Tibial nerve (tissue), 4 donors: ENCODE data around the gene CCDC170. TPM values are rescaled to one million over a fixed set of nuclear protein-coding genes. Genes with fewer than 3 reads are reported as not detected.

Source experiments
- DNase-seq, 2 donors: peaks; one replicate each; pipeline ENCODE4 v3.0.0-alpha.2; 2019; ENCODE audit warnings: low spot score in 2 of 2
- H3K27ac ChIP-seq, 4 donors: fragments of 200-600 bp; sonication (generic) in 3 of 4; one replicate each; pipeline ENCODE4 v1.5.1; 2017 to 2019; ENCODE audit warnings: mild to moderate bottlenecking in 1 of 4
- H3K27me3 ChIP-seq, 2 donors: fragments of 200-600 bp; sonication (generic) in 1 of 2; one replicate each; pipeline versions ENCODE4 v1.5.1 to v1.6.0; 2017 to 2019
- H3K36me3 ChIP-seq, 3 donors: fragments of 200-600 bp; sonication (generic); one replicate each; pipeline ENCODE4 v1.5.1; 2018 to 2019
- H3K4me1 ChIP-seq, 4 donors: fragments of 200-600 bp; sonication (generic) in 3 of 4; one replicate each; pipeline ENCODE4 v1.5.1; 2017 to 2019
- H3K4me3 ChIP-seq, 4 donors: fragments of 200-600 bp; sonication (generic) in 3 of 4; one replicate each; pipeline ENCODE4 v1.5.1; 2017 to 2019; ENCODE audit warnings: mild to moderate bottlenecking in 1 of 4, moderate library complexity in 1 of 4
- H3K9me3 ChIP-seq, 4 donors: fragments of 200-600 bp; sonication (generic) in 3 of 4; one replicate each; pipeline ENCODE4 v1.5.1; 2017 to 2019
- CTCF ChIP-seq, 5 experiments: fragments of 200-600 bp in 3 of 5; fragments of 450-650 bp in 2 of 5; sonication (generic) in 3 of 5; IDR thresholded peaks; one replicate each; pipeline ENCODE4 v1.5.1; 2016 to 2019; ENCODE audit warnings: antibody characterized with exemption in 5 of 5, mild to moderate bottlenecking in 3 of 5, moderate library complexity in 2 of 5
- EP300 ChIP-seq, 2 donors: sonication (generic); formaldehyde crosslinking; IDR thresholded peaks; one replicate each; pipeline ENCODE4 v1.6.1; 2017; ENCODE audit warnings: antibody characterized with exemption in 2 of 2, mild to moderate bottlenecking in 1 of 2
- POLR2A ChIP-seq, 2 donors: fragments of 450-650 bp; IDR thresholded peaks; one replicate each; pipeline ENCODE4 v1.6.1; 2017; ENCODE audit warnings: antibody characterized with exemption in 2 of 2, mild to moderate bottlenecking in 2 of 2, moderate library complexity in 2 of 2
- WGBS, 2 donors: methylation state at CpG; one replicate each; pipeline ENCODE4 v1.1.5; 2018; 5-methylcytosine and 5-hydroxymethylcytosine counted together
- total RNA-seq, 4 donors: library from RNA; depleted of rRNA; stranded (reverse); fragments of >200 nt; gene quantifications; one replicate each; pipeline ENCODE4 v1.1.0, GENCODE V29; 2016

The CCDC170 gene
- total RNA-seq, 4 donors from 2014 or later = 0.66 to 3.3 (median 1.4) TPM

DNA sequence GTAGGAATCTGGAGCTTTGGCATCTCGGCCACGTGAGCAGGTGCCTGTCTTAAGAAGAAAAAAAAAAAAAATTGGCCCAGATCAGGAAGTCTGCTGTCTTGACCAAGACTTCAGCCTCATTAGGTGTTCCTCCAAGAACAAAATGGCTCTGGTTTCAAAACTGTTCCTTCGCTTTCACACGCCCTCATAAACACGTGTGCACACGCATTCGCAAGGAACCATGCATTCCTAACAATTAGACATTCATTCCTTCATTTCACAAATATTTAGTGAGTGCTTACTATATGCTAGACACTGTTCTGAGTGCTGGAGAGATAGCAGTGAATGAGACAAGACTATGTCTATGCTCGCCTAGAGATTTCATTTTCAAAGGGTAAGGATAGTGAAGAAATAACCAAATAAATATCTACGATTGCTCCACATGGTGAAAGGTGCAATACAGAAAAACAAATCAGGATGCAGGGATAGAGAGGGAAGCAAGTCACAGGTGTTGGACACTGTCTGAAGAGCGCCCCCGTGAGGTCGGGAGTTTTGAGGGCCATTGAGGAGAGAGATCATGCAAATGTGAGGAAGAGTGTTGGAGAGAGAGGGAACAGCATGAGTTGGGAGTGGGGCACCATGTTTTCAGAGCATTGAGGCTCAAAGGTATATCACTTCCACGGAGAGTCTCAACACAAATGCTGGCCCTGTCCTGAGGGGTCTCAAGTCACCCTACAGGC is 53.3 kb downstream of the CCDC170 start:
- H3K4me3 ChIP-seq = no peak overlapping the region
- H3K9me3 ChIP-seq = peaks cover 0 to 15% (median 0%) of the 10 kb centered on the region in 4 donors
- TF ChIP-seq CTCF (IDR thresholded peaks at IDR 0.05) (no peak), EP300 (IDR thresholded peaks at IDR 0.05) (no peak), POLR2A (IDR thresholded peaks at IDR 0.05) (no peak)
- no peak for DNase-seq
- 83 to 88% methylated on average over 13 of the region's 13 CpGs for WGBS, 2 donors
- peaks cover 0 to 20% (median 0%) of the 10 kb centered on the region in 3 donors for H3K36me3 ChIP-seq
- no peaks in the 10 kb centered on the region for H3K4me1 ChIP-seq
- H3K27me3 ChIP-seq = no peaks in the 10 kb centered on the region
- no peak overlapping the region for H3K27ac ChIP-seq

DNA sequence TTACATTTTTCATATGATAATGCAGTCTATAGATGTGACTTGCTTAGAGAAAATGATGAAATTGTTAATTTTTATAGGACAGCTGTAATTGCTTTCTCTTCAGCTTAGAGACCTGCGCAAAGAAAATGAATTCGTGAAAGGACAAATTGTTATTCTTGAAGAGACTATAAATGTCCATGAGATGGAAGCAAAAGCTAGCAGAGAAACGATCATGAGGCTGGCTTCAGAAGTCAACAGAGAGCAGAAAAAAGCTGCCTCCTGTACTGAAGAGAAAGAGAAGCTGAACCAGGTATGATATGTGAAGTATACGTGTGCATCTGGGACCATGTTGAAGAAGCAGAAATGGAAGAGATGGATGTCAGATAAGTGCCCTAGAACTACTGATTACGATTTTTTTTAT is 54.4 kb downstream of the CCDC170 start:
- TF ChIP-seq EP300 (IDR thresholded peaks at IDR 0.05) (no peak), CTCF (IDR thresholded peaks at IDR 0.05) (no peak), POLR2A (IDR thresholded peaks at IDR 0.05) (no peak)
- Histone ChIP-seq H3K27me3 (no peaks in the 10 kb centered on the region), H3K9me3 (peaks cover 0 to 15% (median 0%) of the 10 kb centered on the region in 4 donors), H3K36me3 (peaks cover 0 to 20% (median 0%) of the 10 kb centered on the region in 3 donors), H3K4me3 (no peak overlapping the region), H3K27ac (no peak overlapping the region), H3K4me1 (peaks cover 0 to 2% (median 0%) of the 10 kb centered on the region in 4 donors)
- no peak for DNase-seq
- WGBS, 2 donors = 78 to 79% methylated on average over 5 of the region's 5 CpGs

DNA sequence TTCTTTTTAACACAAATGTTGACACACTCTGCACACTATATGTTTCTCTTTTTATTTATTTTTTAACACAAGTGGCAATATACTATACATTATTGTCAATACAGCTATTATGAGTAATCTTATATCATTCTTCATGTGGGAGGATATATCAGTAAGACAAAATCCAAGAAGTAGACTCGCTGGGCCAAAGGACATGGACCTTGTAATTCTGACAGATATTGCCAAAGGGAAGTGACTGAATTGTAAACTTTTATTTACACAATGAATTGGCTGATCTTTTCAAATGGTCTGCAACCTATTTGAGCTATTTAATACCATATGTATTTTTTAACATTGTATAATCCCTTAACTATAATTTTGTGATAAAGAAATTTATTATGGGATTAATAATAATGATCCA is 56.0 kb downstream of the CCDC170 start:
- H3K9me3 ChIP-seq = peaks cover 0 to 15% (median 0%) of the 10 kb centered on the region in 4 donors
- WGBS, 2 donors = 84 to 90% methylated on average over 1 of the region's 1 CpG
- no peak for TF ChIP-seq EP300 (IDR thresholded peaks at IDR 0.05)
- no peak for TF ChIP-seq POLR2A (IDR thresholded peaks at IDR 0.05)
- TF ChIP-seq CTCF (IDR thresholded peaks at IDR 0.05) = no peak
- H3K36me3 ChIP-seq = peaks cover 0 to 20% (median 0%) of the 10 kb centered on the region in 3 donors
- peaks cover 0 to 5% (median 0%) of the 10 kb centered on the region in 4 donors for H3K4me1 ChIP-seq
- no peaks in the 10 kb centered on the region for H3K27me3 ChIP-seq
- no peak overlapping the region for H3K27ac ChIP-seq
- DNase-seq = no peak
- H3K4me3 ChIP-seq = no peak overlapping the region

DNA sequence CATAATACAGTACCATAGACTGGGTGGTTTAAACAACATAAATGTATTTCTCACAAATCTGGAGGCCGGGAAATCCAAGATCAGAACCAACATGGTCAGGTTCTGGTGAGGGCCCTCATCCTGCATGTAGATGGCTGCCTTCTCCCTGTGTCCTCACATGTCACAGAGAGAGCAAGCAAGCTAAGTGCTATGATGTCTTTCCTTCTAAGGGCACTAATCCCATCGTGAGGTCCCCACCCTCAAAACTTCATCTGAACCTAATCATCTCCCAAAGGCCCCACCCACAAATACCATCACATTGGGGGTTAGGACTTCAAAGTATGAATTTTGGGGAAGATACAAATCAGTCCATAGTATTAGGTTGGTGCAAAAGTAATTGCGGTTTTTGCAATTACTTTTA is 56.8 kb downstream of the CCDC170 start:
- 98% methylated on average over 3 of the region's 3 CpGs for WGBS, 2 donors
- peaks cover 0 to 5% (median 0%) of the 10 kb centered on the region in 4 donors for H3K4me1 ChIP-seq
- H3K27me3 ChIP-seq = no peaks in the 10 kb centered on the region
- H3K4me3 ChIP-seq = no peak overlapping the region
- DNase-seq = no peak
- H3K27ac ChIP-seq = no peak overlapping the region
- H3K36me3 ChIP-seq = peaks cover 0 to 17% (median 0%) of the 10 kb centered on the region in 3 donors
- TF ChIP-seq POLR2A (IDR thresholded peaks at IDR 0.05) = no peak
- TF ChIP-seq CTCF (IDR thresholded peaks at IDR 0.05) = no peak
- no peak for TF ChIP-seq EP300 (IDR thresholded peaks at IDR 0.05)
- peaks cover 0 to 15% (median 0%) of the 10 kb centered on the region in 4 donors for H3K9me3 ChIP-seq

DNA sequence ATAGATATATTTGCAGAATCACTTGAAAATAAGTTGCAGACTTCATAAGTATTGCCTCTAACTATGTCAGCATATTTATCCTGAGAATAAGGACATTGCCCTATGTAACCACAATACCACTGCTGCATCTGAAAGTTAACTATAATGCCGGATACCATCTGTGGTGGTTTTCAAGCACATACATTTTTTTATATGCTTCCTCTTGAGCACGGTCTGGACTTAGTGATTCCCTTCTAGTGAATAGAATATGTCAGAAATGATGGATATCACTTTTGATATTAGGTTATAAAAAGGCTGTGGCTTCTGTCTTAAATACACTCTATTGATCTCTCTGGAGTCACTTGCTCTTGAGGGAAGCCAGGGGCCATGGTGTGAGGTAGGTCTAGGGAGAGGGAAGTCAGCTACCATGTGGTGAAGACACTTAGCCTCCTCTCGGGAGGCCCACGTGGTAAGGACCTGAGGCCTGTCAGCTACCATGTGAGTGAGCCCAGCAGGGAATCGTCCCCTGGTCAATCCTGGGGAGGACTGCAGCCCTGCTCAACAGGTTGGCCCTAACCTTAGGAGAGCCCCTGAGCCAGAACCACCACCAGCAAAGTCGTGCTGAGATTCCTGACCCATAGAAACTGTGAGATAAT is 57.5 kb downstream of the CCDC170 start:
- no peak for TF ChIP-seq EP300 (IDR thresholded peaks at IDR 0.05)
- TF ChIP-seq POLR2A (IDR thresholded peaks at IDR 0.05) = no peak
- no peak for TF ChIP-seq CTCF (IDR thresholded peaks at IDR 0.05)
- H3K9me3 ChIP-seq = peaks cover 0 to 15% (median 0%) of the 10 kb centered on the region in 4 donors
- H3K36me3 ChIP-seq = peaks cover 0 to 11% (median 0%) of the 10 kb centered on the region in 3 donors
- H3K27ac ChIP-seq = no peak overlapping the region
- no peaks in the 10 kb centered on the region for H3K27me3 ChIP-seq
- peaks cover 0 to 5% (median 0%) of the 10 kb centered on the region in 4 donors for H3K4me1 ChIP-seq
- no peak for DNase-seq
- H3K4me3 ChIP-seq = no peak overlapping the region
- WGBS, 2 donors = 68 to 69% methylated on average over 6 of the region's 6 CpGs
